Peyer's patch (tissue), 4 donors: ENCODE measurements around the gene TAMM41. TPM values are rescaled to one million over a fixed set of nuclear protein-coding genes. Genes with fewer than 3 reads are reported as not detected.
A peak's percentile ranks its signal among the peaks of the same experiment; 100 is the strongest.

ENCODE experiments used
- DNase-seq, 3 donors: peaks; one replicate each; pipeline ENCODE4 v3.0.0-alpha.2; 2017 to 2019
- H3K27ac ChIP-seq, 4 donors: fragments of 200-600 bp; sonication (generic); one replicate each; pipeline ENCODE4 v1.5.1; 2016 to 2019
- H3K27me3 ChIP-seq, 2 donors: fragments of 200-600 bp; sonication (generic); one replicate each; pipeline ENCODE4 v1.5.1; 2019
- H3K36me3 ChIP-seq, 3 donors: fragments of 200-600 bp; sonication (generic); one replicate each; pipeline ENCODE4 v1.5.1; 2016 to 2019
- H3K4me1 ChIP-seq, 4 donors: fragments of 200-600 bp; sonication (generic); one replicate each; pipeline ENCODE4 v1.5.1; 2016 to 2019
- H3K4me3 ChIP-seq, 4 donors: fragments of 200-600 bp; sonication (generic); 1 replicate in 3 of 4; 2 replicates in 1 of 4; pipeline ENCODE4 v1.5.1; 2016 to 2019; ENCODE audit warnings: mild to moderate bottlenecking in 1 of 4
- H3K9me3 ChIP-seq, 4 donors: fragments of 200-600 bp; sonication (generic); one replicate each; pipeline ENCODE4 v1.5.1; 2016 to 2019; ENCODE audit warnings: mild to moderate bottlenecking in 1 of 4
- POLR2A ChIP-seq, 2 donors: fragments of 450-650 bp; IDR thresholded peaks; one replicate each; pipeline ENCODE4 v1.5.1; 2017; ENCODE audit warnings: antibody characterized with exemption in 2 of 2, mild to moderate bottlenecking in 2 of 2, moderate library complexity in 2 of 2
- total RNA-seq, 4 donors: library from RNA; depleted of rRNA; stranded (reverse); fragments of >200 nt; gene quantifications; one replicate each; pipeline ENCODE4 v1.1.0, GENCODE V29; 2016
- TF ChIP-seq, protein P1 (sequence below), 6 experiments: fragments of 450-650 bp in 4 of 6; fragments of 200-600 bp in 2 of 6; sonication (generic) in 1 of 6; IDR thresholded peaks; one replicate each; pipeline ENCODE4 v1.5.1; 2017 to 2019; ENCODE audit warnings: antibody characterized with exemption in 6 of 6, mild to moderate bottlenecking in 3 of 6, moderate library complexity in 1 of 6

TAMM41 gene
- total RNA-seq, 4 donors from 2014 or later = 9.1 to 56.9 (median 24.1) TPM

DNA sequence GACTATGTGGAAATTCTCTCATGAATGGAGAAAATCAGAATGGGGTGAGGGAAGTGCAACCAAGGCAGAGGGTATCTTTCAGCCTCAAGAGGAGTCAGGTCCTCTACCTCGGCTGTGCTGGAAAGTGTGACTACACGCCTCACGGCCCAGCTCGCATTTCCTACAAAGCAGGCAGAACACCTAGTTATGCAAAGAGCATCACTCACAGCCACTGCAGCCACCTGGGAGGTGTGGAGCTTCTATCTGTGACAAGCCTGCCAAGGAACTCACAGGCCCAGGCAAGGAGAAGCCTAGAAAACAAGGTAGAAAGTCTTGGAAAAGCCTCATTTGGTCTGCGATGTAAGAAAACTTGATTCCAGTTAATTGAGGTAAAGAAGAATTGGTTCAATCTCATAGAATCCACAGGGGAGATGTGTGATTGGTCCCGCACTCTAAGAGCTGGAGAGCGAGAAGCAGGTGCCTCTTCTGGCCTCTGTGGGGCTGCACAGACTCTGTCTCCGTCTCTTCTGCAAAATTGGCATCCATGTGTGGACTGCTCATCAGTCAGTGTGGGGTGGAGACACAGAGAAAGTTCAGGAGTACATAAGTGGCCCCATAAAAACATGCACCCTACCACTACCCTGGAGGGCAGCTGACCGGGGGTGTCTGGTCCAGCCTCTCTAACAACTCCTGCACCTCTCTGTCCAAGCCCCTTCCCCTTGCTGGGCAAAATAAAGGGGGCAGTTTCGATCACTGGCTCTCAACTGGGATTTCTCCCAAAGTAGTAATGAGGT, 76.8 kb downstream of the TAMM41 start:
- Histone ChIP-seq H3K27ac (no peak overlapping the region), H3K27me3 (no peaks in the 10 kb centered on the region), H3K9me3 (no peaks in the 10 kb centered on the region), H3K36me3 (no peaks in the 10 kb centered on the region), H3K4me1 (peaks cover 0 to 11% (median 2%) of the 10 kb centered on the region in 4 donors), H3K4me3 (peak overlapping the region in 2 of 4 donors; percentile 0 to 12)
- TF ChIP-seq, protein P1, sequence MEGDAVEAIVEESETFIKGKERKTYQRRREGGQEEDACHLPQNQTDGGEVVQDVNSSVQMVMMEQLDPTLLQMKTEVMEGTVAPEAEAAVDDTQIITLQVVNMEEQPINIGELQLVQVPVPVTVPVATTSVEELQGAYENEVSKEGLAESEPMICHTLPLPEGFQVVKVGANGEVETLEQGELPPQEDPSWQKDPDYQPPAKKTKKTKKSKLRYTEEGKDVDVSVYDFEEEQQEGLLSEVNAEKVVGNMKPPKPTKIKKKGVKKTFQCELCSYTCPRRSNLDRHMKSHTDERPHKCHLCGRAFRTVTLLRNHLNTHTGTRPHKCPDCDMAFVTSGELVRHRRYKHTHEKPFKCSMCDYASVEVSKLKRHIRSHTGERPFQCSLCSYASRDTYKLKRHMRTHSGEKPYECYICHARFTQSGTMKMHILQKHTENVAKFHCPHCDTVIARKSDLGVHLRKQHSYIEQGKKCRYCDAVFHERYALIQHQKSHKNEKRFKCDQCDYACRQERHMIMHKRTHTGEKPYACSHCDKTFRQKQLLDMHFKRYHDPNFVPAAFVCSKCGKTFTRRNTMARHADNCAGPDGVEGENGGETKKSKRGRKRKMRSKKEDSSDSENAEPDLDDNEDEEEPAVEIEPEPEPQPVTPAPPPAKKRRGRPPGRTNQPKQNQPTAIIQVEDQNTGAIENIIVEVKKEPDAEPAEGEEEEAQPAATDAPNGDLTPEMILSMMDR (IDR thresholded peaks at IDR 0.05) = no peak
- DNase-seq = no peak

DNA sequence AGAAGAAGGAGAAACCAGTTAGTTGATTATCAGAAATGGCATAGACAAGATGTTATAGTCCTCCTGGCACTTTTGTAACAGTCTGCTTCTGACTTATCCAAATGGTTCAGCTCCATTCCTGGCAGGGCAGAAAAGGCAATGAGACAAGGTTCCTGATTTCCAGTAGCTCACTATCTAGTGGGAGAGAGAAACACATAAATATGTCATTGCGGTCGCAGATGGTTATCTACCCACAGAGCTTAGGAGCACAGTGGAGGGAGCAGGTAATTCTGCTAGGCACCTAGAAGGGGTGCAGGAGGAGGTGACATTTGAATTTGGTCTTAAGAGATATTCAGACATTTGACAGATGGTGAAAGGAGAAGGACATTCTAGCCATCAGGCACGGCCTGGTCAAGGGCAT, 78.1 kb downstream of the TAMM41 start:
- TF ChIP-seq, protein P1 (IDR thresholded peaks at IDR 0.05) = no peak
- TF ChIP-seq POLR2A (IDR thresholded peaks at IDR 0.05) = no peak
- DNase-seq = no peak
- H3K4me1 ChIP-seq = peaks cover 0 to 11% (median 2%) of the 10 kb centered on the region in 4 donors
- H3K36me3 ChIP-seq = no peaks in the 10 kb centered on the region
- no peaks in the 10 kb centered on the region for H3K9me3 ChIP-seq
- H3K4me3 ChIP-seq = no peak overlapping the region
- H3K27me3 ChIP-seq = no peaks in the 10 kb centered on the region
- H3K27ac ChIP-seq = no peak overlapping the region

DNA sequence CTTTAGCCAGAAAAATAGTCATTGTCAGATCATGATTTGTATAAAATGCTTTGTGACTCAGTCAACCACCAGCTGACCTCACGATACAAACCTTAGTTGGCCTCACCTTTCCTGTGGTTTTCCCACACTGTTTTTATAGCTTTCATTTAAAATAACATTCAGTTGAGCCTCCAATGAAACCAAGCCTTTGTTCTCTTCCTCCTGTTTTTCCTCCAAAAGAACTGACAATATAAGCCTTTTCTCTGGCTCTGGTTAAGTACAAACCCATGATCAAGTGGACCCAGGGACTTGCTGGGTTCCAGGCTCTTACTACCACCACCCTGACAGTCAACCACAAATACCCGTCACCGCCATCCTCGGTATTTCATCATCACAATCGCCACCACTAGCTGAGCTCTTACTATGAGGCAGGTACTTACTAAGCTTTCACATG, 81.7 kb downstream of the TAMM41 start:
- Histone ChIP-seq H3K36me3 (no peaks in the 10 kb centered on the region), H3K27me3 (no peaks in the 10 kb centered on the region), H3K4me1 (peaks cover 0 to 2% (median under 1%) of the 10 kb centered on the region in 4 donors), H3K9me3 (no peaks in the 10 kb centered on the region), H3K4me3 (no peak overlapping the region), H3K27ac (no peak overlapping the region)
- TF ChIP-seq POLR2A (IDR thresholded peaks at IDR 0.05) = no peak
- TF ChIP-seq, protein P1 (IDR thresholded peaks at IDR 0.05) = no peak
- no peak for DNase-seq

DNA sequence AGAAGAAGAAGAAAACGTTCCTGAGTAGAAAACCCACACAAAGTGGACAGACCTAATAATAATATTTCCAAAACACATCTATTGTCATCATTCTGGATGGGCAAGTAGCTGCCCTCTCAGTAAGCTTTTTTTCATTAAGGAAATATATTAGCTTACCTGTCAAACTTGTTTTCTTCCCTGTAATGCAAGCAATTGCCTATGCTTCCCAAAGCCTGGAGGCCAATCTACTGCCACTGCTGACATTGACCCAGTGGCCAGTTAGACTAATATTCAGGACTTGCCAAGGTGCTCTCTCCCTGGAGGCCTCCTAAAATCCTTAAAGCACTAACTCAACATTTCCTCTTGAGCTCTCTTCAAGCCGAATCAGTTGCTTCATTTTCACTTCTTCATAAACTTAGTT, 86.7 kb downstream of the TAMM41 start:
- no peak overlapping the region for H3K27ac ChIP-seq
- no peak for TF ChIP-seq POLR2A (IDR thresholded peaks at IDR 0.05)
- TF ChIP-seq, protein P1 (IDR thresholded peaks at IDR 0.05) = no peak
- no peaks in the 10 kb centered on the region for H3K9me3 ChIP-seq
- no peaks in the 10 kb centered on the region for H3K36me3 ChIP-seq
- H3K4me3 ChIP-seq = no peak overlapping the region
- H3K27me3 ChIP-seq = no peaks in the 10 kb centered on the region
- no peak for DNase-seq
- H3K4me1 ChIP-seq = no peaks in the 10 kb centered on the region

DNA sequence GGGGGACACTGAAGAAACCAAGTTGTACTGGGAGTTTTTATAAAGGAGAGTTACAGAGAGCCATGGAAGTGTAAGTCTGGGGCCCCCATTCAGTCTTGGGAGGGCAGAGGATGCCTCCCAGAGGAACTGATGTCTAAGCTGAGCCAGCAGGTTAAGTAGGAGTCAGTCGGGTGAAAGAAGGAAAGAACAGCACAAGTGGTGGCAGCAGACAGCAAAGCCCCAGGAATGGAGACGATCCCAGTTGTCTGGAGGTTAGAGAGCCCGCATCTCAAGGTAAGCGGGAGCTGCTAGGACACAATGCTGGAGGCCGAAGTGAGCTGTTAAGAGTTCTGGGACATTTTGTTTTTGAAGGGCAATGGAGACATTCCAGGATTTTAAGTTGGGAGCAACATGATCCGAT, 88.8 kb downstream of the TAMM41 start:
- DNase-seq = no peak
- no peaks in the 10 kb centered on the region for H3K27me3 ChIP-seq
- no peak overlapping the region for H3K27ac ChIP-seq
- no peaks in the 10 kb centered on the region for H3K36me3 ChIP-seq
- H3K4me3 ChIP-seq = no peak overlapping the region
- TF ChIP-seq, protein P1 (IDR thresholded peaks at IDR 0.05) = no peak
- TF ChIP-seq POLR2A (IDR thresholded peaks at IDR 0.05) = no peak
- no peaks in the 10 kb centered on the region for H3K9me3 ChIP-seq
- no peaks in the 10 kb centered on the region for H3K4me1 ChIP-seq
